Testis (tissue), 2 donors: Measurements from ENCODE around the gene PRR7.

Experiments used
- CTCF ChIP-seq, 3 experiments: fragments of 450-650 bp in 2 of 3; fragments of 200-600 bp in 1 of 3; sonication (generic) in 1 of 3; IDR thresholded peaks; one replicate each; pipeline ENCODE4 v1.5.1; 2016 to 2019; ENCODE audit warnings: antibody characterized with exemption in 3 of 3, mild to moderate bottlenecking in 2 of 3, moderate library complexity in 1 of 3
- POLR2A ChIP-seq: fragments of 450-650 bp; IDR thresholded peaks from one replicate; pipeline ENCODE4 v1.6.1; 2017; ENCODE audit warnings: antibody characterized with exemption, mild to moderate bottlenecking, moderate library complexity

GRCh38 chr5:177434437-177434836, 12.2 kb upstream of the PRR7 start:
- TF ChIP-seq POLR2A (no peak), CTCF (IDR thresholded peaks at IDR 0.05) (no peak)
